GM18873 (cell line): Measurements from ENCODE around the gene SLC25A43.
"Not testable (repeated sequence)": the region's sequence is repeated elsewhere in the genome, so short reads cannot be mapped to it uniquely, and the experiment has no call there.

Experiments
- ATAC-seq: cut with Tn5 transposase; IDR thresholded peaks from one replicate; pipeline ENCODE4 v1.9.1; 2021; ENCODE audit warnings: mild to moderate bottlenecking, moderate library complexity, moderate number of reproducible peaks; ENCODE audit not compliant: unreplicated experiment, low FRiP score

The SLC25A43 gene

DNA sequence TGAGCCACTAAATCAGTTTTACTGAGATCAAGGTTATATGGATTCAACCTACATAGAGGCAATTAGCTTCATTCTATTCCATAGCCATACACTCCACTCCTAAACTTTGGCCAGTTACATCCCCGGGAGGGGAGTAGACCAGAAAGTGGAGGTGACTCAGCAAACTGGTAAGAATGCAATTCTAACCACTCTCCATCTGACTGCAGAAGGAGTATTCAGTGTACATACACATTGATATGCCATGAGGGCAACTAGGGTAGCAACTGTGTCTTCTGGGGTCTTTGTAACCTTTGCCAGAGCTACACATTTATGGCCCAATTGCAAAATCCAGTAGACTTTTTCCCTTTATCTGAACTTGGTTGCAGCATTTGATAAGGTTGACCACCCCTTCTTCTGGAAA, 7.6 kb downstream of the SLC25A43 start:
- ATAC-seq, result no peak

DNA sequence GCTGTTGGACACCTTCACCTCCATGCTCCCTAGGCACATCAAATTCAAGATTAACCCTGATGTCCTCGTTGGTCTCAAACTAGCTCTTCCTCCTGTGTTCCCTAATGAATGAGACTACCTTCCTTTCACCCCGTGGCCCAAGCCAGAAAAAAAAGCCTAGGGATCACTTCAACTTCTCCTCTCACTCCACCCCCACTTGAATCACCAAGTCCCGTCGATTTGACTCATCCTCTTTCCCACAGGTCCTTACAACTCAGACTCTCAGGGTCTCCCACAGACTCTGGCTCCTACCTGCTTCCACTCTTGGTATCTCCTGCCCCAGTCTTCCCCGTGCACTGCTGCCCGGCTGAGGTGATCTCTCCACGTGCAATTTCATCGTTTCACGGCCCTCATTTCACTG, 8.5 kb downstream of the SLC25A43 start:
- no peak for ATAC-seq

DNA sequence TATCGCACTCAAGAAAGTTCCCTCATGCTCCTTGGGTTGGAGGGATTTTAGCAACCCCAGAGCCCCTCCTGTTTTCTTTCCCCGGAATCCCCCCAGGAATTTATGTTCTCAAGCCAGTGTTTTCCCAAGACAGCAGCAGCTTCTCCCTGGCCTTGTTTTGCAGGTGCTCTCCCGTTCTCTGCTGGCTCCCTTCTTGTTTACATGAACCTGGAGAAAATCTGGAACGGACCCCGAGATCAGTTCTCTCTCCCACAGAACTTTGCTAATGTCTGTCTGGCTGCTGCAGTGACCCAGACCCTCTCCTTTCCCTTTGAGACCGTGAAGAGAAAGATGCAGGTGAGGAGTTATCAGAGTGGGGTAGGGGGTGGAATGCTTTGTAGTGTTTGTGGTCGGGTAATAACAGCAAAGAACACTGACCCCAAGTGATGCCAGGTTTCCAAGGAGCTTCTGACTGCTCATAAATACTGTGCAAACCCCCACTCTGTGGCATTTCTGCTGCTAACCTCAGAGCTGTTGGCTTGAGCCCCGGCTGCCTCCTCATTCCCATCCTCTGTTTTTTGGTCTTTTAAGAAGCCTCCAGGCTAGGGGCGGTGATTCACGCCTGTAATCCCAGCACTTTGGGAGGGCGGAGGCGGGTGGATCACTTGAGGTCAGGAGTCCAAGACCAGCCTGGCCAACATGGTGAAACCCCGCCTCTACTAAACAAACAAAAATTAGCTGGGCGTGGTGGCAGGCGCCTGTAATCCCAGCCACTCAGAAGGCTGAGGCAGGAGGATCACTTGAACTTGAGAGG, 11.1 kb downstream of the SLC25A43 start:
- no peak for ATAC-seq

DNA sequence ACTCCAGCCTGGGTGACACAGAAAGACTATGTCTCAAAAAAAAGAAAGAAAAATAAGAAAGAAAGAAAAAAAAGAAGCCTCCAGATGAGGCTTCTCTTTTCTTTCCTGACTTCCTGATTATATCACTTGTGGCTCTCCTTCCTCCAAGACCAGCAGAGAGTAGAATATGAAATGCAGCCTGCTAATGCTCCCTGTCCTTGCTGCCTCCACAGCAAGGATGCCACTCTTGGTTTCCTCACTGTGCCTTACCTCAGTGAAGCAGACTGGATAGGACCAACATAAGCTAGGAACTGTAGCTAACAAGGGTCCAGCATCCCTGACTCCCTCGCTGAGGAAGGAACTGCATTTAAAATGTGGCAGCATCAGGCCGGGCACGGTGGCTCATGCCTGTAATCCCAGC, 11.7 kb downstream of the SLC25A43 start:
- no peak for ATAC-seq

DNA sequence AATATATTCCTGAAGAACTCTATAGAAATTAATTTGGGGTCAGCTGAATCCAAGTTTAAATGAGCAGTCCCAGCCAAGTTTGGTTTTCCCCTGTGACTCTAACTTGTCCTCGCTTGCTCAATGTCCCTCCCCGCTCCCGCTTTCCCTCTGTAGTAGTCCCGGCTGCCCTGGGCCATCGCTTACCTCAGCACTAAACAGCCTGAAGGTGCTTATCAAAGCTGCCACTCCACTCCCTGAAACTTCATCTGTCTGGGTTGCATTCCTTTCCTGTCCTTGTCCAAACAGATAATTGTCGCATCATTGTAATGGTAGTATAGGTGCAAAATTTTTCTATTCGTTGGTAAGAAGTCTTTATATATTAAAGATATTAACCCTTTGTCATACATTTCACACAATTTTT, 12.8 kb downstream of the SLC25A43 start:
- ATAC-seq, result no peak

DNA sequence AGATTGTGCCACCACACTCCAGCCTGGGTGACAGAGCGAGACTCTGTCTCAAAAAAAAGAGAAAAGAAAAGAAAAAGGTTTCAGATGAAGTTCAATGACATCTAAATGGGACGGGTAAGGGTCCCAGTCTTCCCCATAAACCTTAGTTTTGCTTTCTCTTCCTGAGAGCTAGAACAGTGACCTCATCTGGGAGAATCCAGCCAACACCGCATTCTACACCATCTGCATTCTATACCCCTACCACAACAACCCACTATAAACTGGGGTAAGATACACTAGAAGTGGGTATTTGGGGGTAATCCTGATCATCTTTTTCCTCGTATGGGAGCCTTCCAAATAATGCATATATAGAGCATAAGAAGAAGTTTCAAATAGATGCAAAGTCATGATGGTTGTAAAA, 18.2 kb downstream of the SLC25A43 start:
- ATAC-seq, result no peak

DNA sequence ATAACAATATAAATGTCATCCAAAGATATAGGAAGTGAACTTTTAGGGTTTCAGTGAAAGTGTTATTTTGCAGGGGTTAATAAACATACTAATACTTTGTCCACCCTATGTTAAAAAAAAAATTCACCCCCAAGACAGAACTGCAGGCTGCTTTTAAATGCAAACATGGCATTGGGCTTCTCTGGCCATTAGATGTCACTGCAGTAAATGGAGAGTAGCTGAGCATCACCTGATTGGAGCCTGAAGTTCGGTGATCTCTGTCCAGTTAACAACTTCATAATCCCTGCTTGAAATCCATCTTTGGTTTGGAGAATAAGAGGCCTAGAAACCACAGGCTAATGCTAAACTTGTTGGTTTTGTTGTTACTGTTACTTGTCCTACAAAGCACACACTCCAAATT, 18.7 kb downstream of the SLC25A43 start:
- no peak for ATAC-seq

DNA sequence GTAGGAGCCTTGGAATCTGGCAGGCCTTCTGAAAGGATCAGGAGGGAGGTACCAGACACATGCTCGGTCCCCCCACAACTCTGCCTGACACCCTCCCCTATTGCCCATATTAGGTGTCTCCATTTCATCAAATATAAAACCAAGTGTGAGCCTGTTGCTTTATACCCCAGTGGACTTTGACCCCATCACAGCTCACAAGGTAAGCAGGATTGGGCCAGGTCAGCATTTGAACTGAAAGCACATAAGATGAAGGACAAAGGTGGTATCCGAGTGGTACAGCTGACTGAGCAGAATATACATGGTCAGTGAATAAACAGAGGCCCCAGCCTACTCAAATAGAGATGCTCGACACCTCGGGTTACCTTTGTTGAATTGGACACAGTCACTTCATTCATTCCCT, 20.0 kb downstream of the SLC25A43 start:
- ATAC-seq, result no peak

DNA sequence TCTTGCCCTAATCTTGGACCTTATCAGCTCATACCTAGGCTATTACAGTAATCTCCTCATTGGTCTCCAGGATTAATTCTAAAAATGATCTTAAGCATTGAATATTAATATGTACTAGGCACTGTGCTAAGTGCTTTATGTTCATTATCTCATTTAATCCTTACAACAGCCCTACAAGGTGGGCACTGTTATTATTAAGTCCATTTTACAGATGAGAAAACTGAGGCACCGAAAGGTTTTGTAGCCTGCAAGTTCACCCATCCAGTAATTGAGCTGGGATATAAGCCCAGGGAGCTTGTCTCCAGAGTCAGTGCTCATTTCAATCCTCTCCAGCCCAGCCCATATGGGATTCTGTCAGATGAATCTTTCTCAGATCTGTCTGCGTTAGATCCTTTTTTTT, 20.8 kb downstream of the SLC25A43 start:
- no peak for ATAC-seq

DNA sequence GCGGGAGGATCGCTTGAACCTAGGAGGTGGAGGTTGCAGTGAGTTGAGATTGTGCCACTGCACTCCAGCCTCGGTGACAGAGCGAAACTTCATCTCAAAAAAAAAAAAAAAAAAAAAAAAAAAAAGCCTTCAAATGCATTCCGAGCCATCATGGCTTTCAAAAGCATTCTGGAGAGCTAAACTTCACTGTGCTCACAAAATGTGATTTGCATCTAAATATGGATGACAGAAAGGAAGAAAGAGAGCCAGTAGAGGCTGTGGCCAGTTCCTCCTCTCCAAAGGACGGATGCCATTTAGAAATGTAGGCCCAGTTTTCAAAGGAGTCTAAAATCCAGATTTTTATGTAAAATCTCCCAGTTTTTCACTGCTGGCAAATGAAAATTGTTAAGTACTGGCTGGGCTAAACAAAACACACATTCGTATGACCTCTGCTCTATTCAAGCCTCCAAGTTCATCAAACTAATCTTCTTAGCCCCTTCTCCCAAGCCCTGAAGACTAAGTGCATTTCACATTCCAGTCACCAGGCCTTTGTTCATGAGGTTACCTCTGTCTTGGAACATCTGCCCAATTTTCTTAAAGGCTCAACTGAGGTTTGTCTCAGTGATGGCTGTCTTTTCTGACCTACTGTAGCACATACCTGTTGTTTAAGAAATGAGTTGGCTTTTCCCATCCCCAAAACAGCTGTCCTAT, 22.0 kb downstream of the SLC25A43 start:
- ATAC-seq, result no peak

DNA sequence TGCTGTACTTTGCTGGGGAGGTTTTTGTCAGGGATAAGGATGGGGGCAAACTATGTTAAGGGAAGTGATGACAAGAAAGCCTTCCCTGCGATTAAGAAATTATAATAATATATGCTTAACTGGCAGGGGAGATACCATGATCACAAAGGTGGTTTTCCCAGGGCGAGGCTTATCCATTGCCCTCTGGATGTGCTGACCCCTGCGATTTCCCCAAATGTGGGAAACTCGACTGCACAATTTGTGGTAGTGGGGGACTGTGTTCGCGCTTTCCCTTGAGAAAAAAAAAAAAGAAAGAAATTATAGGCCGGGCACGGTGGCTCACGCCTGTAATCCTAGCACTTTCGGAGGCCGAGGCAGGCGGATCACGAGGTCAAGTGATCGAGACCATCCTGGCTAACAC, 24.5 kb downstream of the SLC25A43 start:
- ATAC-seq, result no peak

DNA sequence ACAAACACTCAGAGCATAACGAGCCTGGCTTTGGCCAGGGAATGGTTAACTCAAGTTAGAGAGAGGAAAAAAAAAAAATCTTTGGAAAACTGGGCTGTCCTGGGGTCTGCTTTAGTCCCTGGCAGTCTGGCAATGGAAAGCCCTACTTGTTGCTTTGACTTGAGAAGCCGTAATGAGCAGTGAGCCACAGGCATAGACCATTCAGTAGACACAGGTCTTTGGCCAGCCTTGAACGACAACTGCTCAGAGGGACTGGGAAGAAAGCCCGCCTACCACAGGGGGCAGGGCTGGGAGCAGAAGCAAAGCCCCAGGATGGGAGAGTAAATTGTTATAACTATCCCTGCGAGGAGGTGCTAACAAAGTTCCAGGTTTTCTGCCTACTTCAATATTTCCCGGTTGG, 25.9 kb downstream of the SLC25A43 start:
- no peak for ATAC-seq

DNA sequence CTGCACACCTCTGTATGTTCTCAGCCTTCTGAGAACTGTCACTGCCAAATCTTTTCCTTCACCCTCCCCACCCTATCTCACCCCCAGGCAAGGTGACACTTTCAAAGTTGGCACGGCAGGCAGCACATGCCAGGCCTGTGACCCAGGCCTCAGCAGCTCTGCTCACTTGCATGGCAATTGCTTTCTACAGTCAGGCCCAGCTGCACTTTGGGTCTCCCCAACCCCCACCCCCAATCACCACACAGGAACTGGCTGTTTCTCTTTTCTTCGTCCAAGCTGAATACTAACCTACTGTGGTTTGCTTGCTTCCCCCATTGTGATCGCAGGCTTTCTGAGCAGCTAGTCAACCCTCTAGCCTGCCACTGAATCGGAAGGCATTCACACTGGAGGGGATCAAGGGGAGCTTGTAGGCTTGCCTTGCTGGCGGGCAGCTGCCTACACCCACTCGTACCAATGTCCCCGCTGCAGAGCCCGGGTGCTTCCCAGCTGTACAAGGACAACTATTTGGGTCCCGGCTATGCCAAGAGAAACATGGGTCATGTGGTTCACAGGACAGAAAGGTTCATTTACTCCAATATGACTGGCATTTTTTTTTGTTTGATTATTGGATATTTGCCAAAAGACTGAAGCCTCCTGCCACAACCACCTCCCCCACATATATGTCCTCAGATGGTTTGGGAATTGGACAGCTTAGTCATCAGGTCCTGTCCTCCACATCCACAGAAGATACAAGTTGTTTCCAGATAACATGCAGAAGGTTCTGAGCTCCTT, 28.1 kb downstream of the SLC25A43 start:
- no peak for ATAC-seq

DNA sequence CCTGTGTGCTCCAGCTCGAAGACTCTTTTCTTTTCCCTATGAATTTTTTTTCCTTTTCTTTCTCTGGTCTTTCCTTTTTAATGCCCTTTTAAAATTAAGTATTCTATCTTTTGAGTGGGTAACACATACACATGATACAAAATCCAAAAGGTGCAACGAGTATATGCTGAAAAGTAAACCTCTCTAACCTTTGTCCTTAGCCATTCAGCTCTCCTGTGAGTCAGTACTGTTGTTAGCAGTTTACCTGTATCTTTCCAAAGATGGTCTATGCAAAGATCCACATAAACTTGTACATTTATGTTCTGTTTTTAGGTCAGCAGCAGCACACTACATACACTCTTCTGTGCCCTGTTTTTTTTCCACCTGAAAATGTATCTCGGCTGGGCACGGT, 28.7 kb downstream of the SLC25A43 start:
- ATAC-seq, result no peak

DNA sequence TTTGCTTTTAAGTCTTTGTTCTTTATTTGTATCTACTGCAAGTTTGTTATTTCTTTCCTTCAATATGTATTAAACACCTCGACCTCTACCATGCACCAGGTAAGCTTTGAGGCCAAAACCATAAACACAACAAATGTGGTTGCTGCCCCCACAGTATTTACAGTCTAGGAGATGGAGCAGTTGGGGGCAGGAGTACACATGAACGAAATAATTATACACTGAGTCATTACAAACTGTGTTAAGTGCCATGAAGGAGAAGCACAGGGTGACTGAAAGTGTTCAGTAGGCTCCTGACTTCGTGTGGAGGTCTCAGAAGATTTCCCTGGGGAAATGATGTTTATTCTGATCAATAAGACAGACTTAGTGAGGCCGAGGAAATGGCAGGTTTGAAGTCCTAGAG, 30.3 kb downstream of the SLC25A43 start:
- no peak for ATAC-seq

DNA sequence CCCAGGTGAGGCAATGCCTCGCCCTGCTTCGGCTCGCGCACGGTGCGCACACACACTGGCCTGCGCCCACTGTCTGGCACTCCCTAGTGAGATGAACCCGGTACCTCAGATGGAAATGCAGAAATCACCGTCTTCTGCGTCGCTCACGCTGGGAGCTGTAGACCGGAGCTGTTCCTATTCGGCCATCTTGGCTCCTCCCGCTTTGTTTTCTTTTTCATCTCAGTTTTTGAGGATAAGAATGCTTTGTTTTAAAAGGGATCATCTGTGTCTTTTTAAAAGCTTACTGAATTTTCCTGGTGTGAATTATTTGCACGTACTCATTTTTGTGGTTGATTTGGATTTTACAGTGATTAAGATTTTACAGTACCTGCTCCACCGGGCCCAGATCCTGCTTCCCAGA, 42.2 kb downstream of the SLC25A43 start:
- ATAC-seq, result not testable (repeated sequence)

DNA sequence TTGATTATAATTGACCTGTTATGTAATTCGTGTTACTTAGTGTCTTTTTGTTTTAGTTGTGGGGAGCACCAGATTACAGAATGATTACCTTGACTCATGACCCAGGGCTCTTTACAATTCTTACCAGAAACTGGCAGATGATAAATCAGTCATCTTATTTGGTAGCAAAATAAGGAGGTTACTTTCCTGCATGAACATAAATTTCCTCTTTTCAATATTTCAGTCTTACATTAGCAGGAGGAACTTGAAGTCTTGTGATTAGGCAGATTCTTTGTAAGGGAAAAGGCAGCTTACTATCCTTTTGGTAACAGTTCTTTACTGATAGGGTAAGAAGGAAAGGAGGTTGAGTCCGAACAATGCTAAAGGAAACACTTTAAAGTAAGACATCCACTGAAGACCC, 43.1 kb downstream of the SLC25A43 start:
- ATAC-seq, result no peak

DNA sequence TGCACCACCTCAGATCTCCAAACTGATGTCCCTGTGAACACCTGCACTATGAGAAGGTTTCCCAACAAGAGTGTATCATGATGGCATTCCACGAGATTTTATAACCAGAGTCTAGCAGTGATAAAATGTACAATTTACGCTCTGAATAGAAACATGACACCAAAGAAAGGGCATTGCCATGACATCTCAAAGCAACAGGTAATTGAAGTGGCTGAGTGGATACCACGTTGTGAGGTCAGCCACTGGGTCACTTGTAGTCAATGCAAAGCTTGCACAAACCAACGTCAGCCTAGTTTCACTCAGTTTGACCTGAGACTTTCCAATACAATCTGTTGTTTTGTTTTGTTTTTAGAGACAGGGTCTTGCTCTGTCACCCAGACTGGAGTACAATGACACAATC, 54.1 kb downstream of the SLC25A43 start:
- no peak for ATAC-seq

DNA sequence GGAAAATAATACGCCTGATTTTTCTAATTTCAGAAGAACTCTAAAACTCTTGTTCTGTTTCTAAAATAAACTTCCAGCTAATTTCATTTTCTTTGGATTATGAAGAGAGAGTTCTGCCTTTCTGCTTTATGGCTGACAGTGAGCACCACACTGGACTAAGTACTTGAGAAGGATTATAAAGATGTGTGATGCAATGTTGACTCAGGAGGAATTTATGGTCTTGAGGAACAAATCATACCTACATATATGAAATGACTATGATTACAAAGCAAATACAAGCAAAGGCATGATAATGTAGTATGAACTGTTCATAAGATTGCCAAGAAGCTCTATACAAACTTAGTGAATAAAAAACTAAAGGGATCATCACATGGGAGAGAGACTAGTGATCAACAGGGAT, 56.1 kb downstream of the SLC25A43 start:
- no peak for ATAC-seq

DNA sequence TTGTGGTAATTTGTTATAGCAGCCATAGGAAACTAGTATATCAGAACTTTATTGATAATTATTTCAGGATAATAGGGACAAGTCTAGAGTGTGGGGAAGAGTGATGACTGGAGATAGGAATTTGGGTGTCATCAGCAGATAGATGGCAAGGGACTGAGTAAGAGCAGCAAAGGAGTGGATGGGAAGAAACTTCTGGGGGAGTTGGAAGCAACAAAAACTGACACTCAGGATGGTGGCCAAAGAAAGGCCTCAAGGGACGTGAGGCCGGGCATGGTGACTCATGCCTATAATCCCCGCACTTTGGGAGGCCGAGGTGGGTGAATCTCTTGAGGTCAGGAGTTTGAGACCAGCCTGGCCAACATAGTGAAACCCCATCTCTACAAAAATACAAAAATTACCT, 60.0 kb downstream of the SLC25A43 start:
- no peak for ATAC-seq

DNA sequence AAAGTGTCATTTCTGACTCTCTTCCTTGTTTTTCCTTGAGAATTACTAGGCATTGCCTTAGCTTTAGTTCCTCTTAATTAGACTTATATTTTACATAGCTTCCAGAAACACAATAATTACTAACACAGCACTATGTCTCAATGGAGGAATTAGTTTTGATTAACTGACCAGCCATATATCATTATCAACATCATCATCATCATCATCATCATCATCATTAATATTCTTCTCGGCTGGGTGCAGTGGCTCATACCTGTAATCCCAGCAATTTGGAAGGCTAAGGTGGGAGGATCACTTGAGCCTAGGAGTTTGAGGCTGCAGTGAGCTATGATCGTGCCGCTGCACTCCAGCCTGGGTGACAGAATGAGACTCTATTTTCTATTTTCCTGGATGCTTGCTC, 66.4 kb downstream of the SLC25A43 start:
- ATAC-seq, result no peak

DNA sequence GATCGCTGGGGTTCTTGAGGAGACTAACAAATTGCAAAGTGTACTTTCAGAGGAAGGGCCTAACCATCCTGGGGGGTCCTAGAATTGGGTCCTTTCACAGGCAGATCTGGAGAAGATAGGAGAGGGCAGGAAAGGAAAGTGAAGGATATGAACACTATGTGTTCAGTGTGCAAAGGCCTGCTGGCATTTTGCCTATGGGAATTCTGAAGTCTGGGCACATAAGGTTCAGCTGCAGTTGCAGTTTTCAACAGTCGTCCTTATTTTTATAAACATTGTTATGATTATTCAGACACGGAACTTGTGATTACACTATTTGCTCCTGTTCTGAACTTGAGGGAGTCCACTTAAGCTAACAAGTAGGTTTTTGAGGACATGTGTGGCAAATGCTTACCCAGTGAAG, 67.8 kb downstream of the SLC25A43 start:
- no peak for ATAC-seq
